Measurements from ENCODE around the gene CACNA1B.

GRCh38 chr9:138104251-138105122, 226.9 kb downstream of the CACNA1B start:
- TF ChIP-seq, protein P1, sequence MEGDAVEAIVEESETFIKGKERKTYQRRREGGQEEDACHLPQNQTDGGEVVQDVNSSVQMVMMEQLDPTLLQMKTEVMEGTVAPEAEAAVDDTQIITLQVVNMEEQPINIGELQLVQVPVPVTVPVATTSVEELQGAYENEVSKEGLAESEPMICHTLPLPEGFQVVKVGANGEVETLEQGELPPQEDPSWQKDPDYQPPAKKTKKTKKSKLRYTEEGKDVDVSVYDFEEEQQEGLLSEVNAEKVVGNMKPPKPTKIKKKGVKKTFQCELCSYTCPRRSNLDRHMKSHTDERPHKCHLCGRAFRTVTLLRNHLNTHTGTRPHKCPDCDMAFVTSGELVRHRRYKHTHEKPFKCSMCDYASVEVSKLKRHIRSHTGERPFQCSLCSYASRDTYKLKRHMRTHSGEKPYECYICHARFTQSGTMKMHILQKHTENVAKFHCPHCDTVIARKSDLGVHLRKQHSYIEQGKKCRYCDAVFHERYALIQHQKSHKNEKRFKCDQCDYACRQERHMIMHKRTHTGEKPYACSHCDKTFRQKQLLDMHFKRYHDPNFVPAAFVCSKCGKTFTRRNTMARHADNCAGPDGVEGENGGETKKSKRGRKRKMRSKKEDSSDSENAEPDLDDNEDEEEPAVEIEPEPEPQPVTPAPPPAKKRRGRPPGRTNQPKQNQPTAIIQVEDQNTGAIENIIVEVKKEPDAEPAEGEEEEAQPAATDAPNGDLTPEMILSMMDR (IDR thresholded peaks at IDR 0.05): no peak
- no peak for TF ChIP-seq POLR2A (IDR thresholded peaks at IDR 0.05; ENCODE audit: low read depth)
- no peak for TF ChIP-seq POLR2AphosphoS5 (IDR thresholded peaks at IDR 0.05)

Data from esophagus muscularis mucosa (tissue), 3 donors.